Anterior cingulate cortex (tissue), 58 donors: Measurements from ENCODE around the gene WWOX.

Experiments
- DNase-seq, 58 donors: peaks; one replicate each; lab custom pipeline; 2025; lab: John Stamatoyannopoulos, UW

WWOX gene

DNA sequence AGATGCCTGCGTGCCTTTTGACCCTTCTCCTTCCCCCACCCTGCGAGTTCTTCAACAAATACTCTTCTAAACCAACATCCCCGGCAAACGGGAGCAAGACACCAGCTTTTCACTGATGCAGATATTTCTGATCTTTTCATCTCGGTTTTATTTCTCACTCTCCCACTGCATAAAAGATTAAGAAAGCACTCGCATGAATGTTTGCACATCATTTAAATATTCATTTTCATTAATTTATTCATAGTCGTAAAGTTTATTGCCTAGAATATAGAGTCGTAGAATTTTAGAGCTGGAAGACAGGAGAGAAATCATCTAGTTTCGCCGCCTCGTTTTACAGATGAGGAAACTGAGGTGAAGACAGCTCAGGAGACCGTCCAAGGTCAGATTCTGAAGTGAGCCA lies 1013.0 kb downstream of the WWOX start:
- DNase-seq = no peak

DNA sequence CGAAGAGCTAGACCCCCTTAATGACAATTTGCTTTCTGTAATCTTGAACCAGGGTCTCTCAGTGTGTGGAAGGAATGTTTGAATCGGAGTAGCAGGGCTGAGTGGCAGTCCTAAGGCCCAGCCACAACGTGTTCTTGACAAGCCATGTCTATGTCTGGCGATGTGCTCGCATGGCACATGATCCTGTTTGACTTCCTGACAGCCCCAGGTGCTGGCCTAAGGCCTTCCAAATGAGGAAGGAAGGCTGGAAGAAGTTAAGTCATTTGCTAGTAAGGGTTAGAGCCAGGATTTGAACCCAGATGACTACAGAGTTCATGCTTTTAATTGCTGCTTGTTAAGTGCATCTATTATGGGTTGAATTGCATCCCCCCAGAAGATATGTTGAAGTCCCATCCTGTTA lies 1014.4 kb downstream of the WWOX start:
- no peak for DNase-seq

- DNase-seq = no peak
Measured at GRCh38 chr16:79114759-79115158, 1015.3 kb downstream of the WWOX start.

DNA sequence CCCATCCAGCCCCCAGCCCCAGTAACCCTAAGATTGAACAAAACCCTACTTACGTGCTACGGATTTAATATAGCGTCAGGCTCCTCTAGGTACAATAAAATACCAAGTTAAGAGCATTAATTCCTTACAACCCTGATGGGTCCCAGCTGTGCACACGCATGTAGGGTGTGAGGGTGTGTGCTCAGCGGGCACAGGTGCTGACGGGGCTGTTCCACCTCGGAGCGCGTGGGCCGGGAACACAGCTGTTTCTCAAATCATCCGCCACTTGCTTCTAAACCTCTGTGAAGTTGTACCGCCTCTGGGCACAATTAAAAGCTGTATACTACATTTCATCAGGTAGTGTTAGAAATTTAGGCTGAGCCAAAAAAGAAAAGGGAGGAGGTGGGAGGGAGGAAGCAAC lies 1022.5 kb downstream of the WWOX start:
- no peak for DNase-seq

- DNase-seq = no peak
Measured at GRCh38 chr16:79122343-79122742, 1022.9 kb downstream of the WWOX start.

GRCh38 chr16:79124016-79124756 lies 1024.7 kb downstream of the WWOX start:
- DNase-seq = no peak

DNA sequence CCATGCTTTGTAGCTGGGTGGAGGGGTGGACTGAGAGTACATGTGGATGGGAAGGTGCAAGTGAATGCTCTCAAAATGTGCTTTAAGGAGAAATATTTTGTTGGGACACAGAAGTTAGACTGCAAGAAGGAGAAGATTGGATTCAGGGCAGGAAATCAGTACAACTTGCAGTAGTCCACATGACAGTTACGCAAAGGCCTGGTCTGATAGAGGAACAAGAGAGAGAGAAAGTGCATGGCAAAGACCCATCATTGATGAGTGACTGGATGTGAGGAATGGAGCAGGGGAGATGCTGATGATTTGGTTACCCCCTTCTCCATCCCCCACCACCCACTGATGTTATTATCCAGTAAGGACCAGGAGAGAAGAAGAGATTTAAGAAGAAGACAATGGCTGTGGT lies 1028.3 kb downstream of the WWOX start:
- DNase-seq = no peak

- DNase-seq = peak in 6 of 58 donors; percentile 1 to 20 (median 8)
Measured at GRCh38 chr16:79128706-79129105, 1029.3 kb downstream of the WWOX start.

GRCh38 chr16:79130616-79131015 lies 1031.2 kb downstream of the WWOX start:
- DNase-seq = no peak

- no peak for DNase-seq
Measured at GRCh38 chr16:79131321-79132075, 1032.0 kb downstream of the WWOX start.

GRCh38 chr16:79132701-79133100 lies 1033.2 kb downstream of the WWOX start:
- no peak for DNase-seq

GRCh38 chr16:79134300-79134699 lies 1034.8 kb downstream of the WWOX start:
- DNase-seq = no peak

- no peak for DNase-seq
Measured at GRCh38 chr16:79136955-79137354, 1037.5 kb downstream of the WWOX start.

GRCh38 chr16:79137426-79137939 lies 1038.0 kb downstream of the WWOX start:
- no peak for DNase-seq

GRCh38 chr16:79139799-79140198 lies 1040.3 kb downstream of the WWOX start:
- DNase-seq = no peak

DNA sequence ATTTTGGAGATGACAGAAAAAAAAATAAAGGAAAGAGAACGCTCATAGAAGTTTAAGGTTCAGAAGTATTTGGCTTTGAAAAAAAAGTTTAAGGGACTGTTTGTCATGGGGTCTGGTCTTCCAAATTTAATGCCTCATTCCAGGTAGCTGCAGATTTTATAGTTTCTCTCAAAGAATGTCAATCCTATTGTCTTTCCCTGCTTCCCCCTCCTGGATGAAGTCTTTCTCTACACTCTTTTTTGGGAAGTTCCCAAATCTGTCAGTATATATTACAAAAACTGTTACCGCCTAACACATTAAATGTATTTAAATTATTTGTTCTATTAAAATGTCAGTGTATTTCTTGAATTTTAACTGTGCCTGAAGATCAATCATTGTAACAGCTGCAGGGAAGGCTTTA lies 1043.6 kb downstream of the WWOX start:
- no peak for DNase-seq

DNA sequence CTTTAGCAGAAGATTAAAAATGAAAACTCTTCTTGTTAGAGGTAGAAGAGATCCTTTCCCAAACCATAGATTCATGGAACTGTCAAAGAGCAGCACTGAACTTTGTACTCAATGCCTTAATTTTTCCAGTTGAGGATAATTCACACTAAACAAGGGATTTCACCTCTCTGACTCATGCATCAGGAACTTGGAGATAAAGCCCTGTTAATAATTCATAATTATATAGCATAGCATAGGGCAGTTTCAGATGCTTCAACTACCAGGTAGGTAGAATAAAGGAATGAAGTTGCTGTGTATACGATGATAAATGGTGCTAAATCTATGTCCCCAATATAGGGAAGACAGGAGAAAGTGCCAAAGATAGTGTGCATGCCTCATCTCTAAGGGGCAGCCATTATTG lies 1050.7 kb downstream of the WWOX start:
- no peak for DNase-seq

- no peak for DNase-seq
Measured at GRCh38 chr16:79150632-79151310, 1051.3 kb downstream of the WWOX start.

GRCh38 chr16:79154086-79154485 lies 1054.6 kb downstream of the WWOX start:
- peak in 18 of 58 donors; percentile 1 to 52 (median 18) for DNase-seq

GRCh38 chr16:79155471-79155870 lies 1056.0 kb downstream of the WWOX start:
- no peak for DNase-seq

DNA sequence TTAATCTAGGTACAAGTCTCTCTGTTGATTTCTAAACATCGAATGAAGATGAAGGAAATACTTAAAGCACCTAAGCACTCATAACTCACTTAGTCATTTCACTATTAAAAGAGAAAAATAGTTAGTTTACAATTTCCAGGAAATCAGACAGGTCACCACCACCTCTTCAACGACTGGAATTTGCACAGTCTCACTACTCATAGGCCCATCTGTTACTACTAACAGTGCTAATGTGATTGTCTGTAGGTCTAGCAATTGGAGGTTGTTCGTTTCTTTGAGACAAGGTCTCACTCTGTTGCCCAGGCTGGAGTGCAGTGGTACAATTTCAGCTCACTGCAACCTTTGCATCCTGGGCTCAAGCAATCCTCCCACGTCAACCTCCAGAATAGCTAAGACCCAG lies 1056.5 kb downstream of the WWOX start:
- DNase-seq = no peak
